Calu3 (cell line): ENCODE measurements around the gene WFDC6. TPM values are rescaled to one million over a fixed set of nuclear protein-coding genes. Genes with fewer than 3 reads are reported as not detected.
"Not testable (repeated sequence)": the region's sequence is repeated elsewhere in the genome, so short reads cannot be mapped to it uniquely, and the experiment has no call there.

Experiments
- Bru-seq: library from RNA; stranded (reverse); fragments of 400-500 nt; gene quantifications from one replicate; lab custom pipeline; 2021; lab: Mats Ljungman, UMichigan
- BruChase-seq, 2 experiments: library from RNA; stranded (reverse); fragments of 400-500 nt; gene quantifications; one replicate each; lab custom pipeline; 2021; lab: Mats Ljungman, UMichigan
- BruUV-seq: library from RNA; stranded (reverse); fragments of 400-500 nt; replicated peaks from 2 replicates; lab custom pipeline; 2021; lab: Mats Ljungman, UMichigan
- CTCF ChIA-PET: fragments of 300-600 bp; sonication (Branson Sonifier 250); formaldehyde crosslinking; loops from one replicate; lab custom pipeline; 2022; ENCODE audit warnings: antibody characterized with exemption; lab: Charles Lee
- DNase-seq: peaks from one replicate; pipeline ENCODE4 v3.0.0; 2022
- H3K27ac Mint-ChIP-seq: one replicate; pipeline ENCODE4 v1.8.0; 2022; ENCODE audit warnings: mixed read lengths; ENCODE audit not compliant: unreplicated experiment
- H3K27me3 Mint-ChIP-seq: one replicate; pipeline ENCODE4 v1.8.0; 2022; ENCODE audit warnings: mixed read lengths; ENCODE audit not compliant: unreplicated experiment
- H3K36me3 Mint-ChIP-seq: one replicate; pipeline ENCODE4 v1.8.0; 2022; ENCODE audit warnings: mild to moderate bottlenecking, moderate library complexity, mixed read lengths; ENCODE audit not compliant: insufficient read depth, unreplicated experiment
- H3K4me1 Mint-ChIP-seq: one replicate; pipeline ENCODE4 v1.8.0; 2022; ENCODE audit warnings: mild to moderate bottlenecking, low read depth, mixed read lengths; ENCODE audit not compliant: unreplicated experiment
- H3K4me3 Mint-ChIP-seq: one replicate; pipeline ENCODE4 v1.8.0; 2022; ENCODE audit warnings: mild to moderate bottlenecking, low read depth, moderate library complexity, mixed read lengths; ENCODE audit not compliant: unreplicated experiment
- H3K9me3 Mint-ChIP-seq: one replicate; pipeline ENCODE4 v1.8.0; 2022; ENCODE audit warnings: low read depth, mixed read lengths; ENCODE audit not compliant: unreplicated experiment
- CTCF ChIP-seq: fragments of 200-600 bp; IDR thresholded peaks from one replicate; pipeline ENCODE4 v1.8.0; 2022; ENCODE audit warnings: antibody characterized with exemption; ENCODE audit not compliant: unreplicated experiment
- intact Hi-C: fragments of 100-400 bp; cut with micrococcal nuclease; formaldehyde crosslinking; loops from one replicate; pipeline ENCODE4 v1.10.0; 2022; ENCODE audit not compliant: unreplicated experiment
- long read RNA-seq: library from polyadenylated mRNA; stranded (forward); transcript quantifications from one replicate; pipeline ENCODE4 v2.0.0, GENCODE V29; 2022
- total RNA-seq: library from RNA; stranded (reverse); gene quantifications from 2 replicates; pipeline ENCODE4 v1.2.3, GENCODE V29; 2022

Gene WFDC6
- total RNA-seq: not detected in 2 replicates
- not detected for Bru-seq, nascent RNA
- not detected for BruChase-seq, experiment 1, labeled RNA remaining after a 6-hour chase
- BruChase-seq, experiment 2, labeled RNA remaining after a 2-hour chase: not detected
- long read RNA-seq: 0 reads

GRCh38 chr20:45539382-45539781 lies at the start of gene WFDC6:
Gene WFDC6, minus strand, starts transcription at chr20:45539482. Its CDS starts 75 bp downstream, at chr20:45539407.
- no TSS peak for BruUV-seq

GRCh38 chr20:45588800-45589199 lies 49.5 kb upstream of the WFDC6 start:
- DNase-seq: no peak
- H3K4me3 Mint-ChIP-seq: no peak overlapping the region
- CTCF ChIA-PET: no interaction called here
- peaks cover 10% of the 10 kb centered on the region for H3K27me3 Mint-ChIP-seq
- no peaks in the 10 kb centered on the region for H3K9me3 Mint-ChIP-seq
- intact Hi-C loops: no loop called here
- no peak overlapping the region for H3K27ac Mint-ChIP-seq
- no peaks in the 10 kb centered on the region for H3K36me3 Mint-ChIP-seq
- no peak for TF ChIP-seq CTCF
- H3K4me1 Mint-ChIP-seq: peaks cover 8% of the 10 kb centered on the region
- no TSS peak for BruUV-seq

More at GRCh38 chr20:45539382-45539781, at the start of gene WFDC6:
- no peaks in the 10 kb centered on the region for H3K27me3 Mint-ChIP-seq
- no peaks in the 10 kb centered on the region for H3K36me3 Mint-ChIP-seq
- CTCF ChIA-PET: interaction anchor here (0.6 to 1.4 kb wide), 2 partner anchors 11 to 1550 kb away, joined by 3 to 7 read pairs; no protein-coding TSS in a partner anchor
- DNase-seq: no peak
- no peak for TF ChIP-seq CTCF
- peaks cover 7% of the 10 kb centered on the region for H3K4me1 Mint-ChIP-seq
- H3K27ac Mint-ChIP-seq: no peak within 1 kb of the TSS
- no peak within 1 kb of the TSS for H3K4me3 Mint-ChIP-seq
- intact Hi-C loops: no loop called here
- H3K9me3 Mint-ChIP-seq: no peaks in the 10 kb centered on the region

- H3K4me3 Mint-ChIP-seq, H3K9me3 Mint-ChIP-seq, DNase-seq, H3K36me3 Mint-ChIP-seq, BruUV-seq, intact Hi-C loops, H3K27me3 Mint-ChIP-seq, H3K4me1 Mint-ChIP-seq, H3K27ac Mint-ChIP-seq: not testable (repeated sequence)
- CTCF ChIA-PET: interaction anchor here (0.6 kb wide), 1 partner anchor 556 kb away, joined by 3 read pairs; no protein-coding TSS in a partner anchor
These were observed 46.7 kb upstream of the WFDC6 start for GRCh38 chr20:45585986-45586385.

- H3K27ac Mint-ChIP-seq, H3K36me3 Mint-ChIP-seq, intact Hi-C loops, DNase-seq, H3K9me3 Mint-ChIP-seq, BruUV-seq, H3K4me3 Mint-ChIP-seq, H3K4me1 Mint-ChIP-seq: not testable (repeated sequence)
- peaks cover 21% of the 10 kb centered on the region for H3K27me3 Mint-ChIP-seq
- CTCF ChIA-PET: interaction anchor here (0.6 kb wide), 1 partner anchor 45 kb away, joined by 4 read pairs; the partner anchor contains the start of gene WFDC10A
These were observed 45.0 kb upstream of the WFDC6 start for GRCh38 chr20:45584294-45584693.

- Mint-ChIP-seq H3K9me3 (no peaks in the 10 kb centered on the region), H3K4me3 (no peak overlapping the region), H3K36me3 (no peaks in the 10 kb centered on the region), H3K27me3 (peaks cover 29% of the 10 kb centered on the region), H3K27ac (no peak overlapping the region), H3K4me1 (no peaks in the 10 kb centered on the region)
- no TSS peak for BruUV-seq
- intact Hi-C loops: no loop called here
- TF ChIP-seq CTCF: no peak
- CTCF ChIA-PET: no interaction called here
- DNase-seq: no peak
These were observed 44.2 kb upstream of the WFDC6 start for GRCh38 chr20:45583502-45583901.
